ENCODE results near the gene THEMIS2. TPM values are rescaled to one million over a fixed set of nuclear protein-coding genes. Genes with fewer than 3 reads are reported as not detected.

Gene THEMIS2
- total and polyA plus RNA-seq, 2 experiments from 2014 or later: 8.1 to 32.4 TPM

DNA sequence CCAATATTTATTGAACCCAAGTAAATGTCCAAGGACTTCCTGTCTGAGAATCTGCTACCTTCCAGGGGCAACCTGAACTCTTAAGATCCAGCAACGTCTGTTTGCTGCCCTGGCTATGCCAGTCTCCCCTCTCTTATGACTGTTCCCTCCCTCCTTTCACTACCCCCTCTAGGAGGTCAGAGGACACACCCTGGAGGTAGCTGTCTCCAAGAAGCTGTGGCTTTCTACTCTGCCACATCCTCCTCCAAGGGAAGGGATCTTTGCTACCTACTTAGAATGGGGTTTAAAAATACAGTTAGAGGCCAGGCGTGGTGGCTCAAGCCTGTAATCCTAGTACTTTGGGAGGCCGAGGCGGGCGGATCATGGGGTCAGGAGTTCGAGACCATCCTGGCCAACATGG is 58.8 kb downstream of the THEMIS2 start (continued):
- TF ChIP-seq, protein P1, sequence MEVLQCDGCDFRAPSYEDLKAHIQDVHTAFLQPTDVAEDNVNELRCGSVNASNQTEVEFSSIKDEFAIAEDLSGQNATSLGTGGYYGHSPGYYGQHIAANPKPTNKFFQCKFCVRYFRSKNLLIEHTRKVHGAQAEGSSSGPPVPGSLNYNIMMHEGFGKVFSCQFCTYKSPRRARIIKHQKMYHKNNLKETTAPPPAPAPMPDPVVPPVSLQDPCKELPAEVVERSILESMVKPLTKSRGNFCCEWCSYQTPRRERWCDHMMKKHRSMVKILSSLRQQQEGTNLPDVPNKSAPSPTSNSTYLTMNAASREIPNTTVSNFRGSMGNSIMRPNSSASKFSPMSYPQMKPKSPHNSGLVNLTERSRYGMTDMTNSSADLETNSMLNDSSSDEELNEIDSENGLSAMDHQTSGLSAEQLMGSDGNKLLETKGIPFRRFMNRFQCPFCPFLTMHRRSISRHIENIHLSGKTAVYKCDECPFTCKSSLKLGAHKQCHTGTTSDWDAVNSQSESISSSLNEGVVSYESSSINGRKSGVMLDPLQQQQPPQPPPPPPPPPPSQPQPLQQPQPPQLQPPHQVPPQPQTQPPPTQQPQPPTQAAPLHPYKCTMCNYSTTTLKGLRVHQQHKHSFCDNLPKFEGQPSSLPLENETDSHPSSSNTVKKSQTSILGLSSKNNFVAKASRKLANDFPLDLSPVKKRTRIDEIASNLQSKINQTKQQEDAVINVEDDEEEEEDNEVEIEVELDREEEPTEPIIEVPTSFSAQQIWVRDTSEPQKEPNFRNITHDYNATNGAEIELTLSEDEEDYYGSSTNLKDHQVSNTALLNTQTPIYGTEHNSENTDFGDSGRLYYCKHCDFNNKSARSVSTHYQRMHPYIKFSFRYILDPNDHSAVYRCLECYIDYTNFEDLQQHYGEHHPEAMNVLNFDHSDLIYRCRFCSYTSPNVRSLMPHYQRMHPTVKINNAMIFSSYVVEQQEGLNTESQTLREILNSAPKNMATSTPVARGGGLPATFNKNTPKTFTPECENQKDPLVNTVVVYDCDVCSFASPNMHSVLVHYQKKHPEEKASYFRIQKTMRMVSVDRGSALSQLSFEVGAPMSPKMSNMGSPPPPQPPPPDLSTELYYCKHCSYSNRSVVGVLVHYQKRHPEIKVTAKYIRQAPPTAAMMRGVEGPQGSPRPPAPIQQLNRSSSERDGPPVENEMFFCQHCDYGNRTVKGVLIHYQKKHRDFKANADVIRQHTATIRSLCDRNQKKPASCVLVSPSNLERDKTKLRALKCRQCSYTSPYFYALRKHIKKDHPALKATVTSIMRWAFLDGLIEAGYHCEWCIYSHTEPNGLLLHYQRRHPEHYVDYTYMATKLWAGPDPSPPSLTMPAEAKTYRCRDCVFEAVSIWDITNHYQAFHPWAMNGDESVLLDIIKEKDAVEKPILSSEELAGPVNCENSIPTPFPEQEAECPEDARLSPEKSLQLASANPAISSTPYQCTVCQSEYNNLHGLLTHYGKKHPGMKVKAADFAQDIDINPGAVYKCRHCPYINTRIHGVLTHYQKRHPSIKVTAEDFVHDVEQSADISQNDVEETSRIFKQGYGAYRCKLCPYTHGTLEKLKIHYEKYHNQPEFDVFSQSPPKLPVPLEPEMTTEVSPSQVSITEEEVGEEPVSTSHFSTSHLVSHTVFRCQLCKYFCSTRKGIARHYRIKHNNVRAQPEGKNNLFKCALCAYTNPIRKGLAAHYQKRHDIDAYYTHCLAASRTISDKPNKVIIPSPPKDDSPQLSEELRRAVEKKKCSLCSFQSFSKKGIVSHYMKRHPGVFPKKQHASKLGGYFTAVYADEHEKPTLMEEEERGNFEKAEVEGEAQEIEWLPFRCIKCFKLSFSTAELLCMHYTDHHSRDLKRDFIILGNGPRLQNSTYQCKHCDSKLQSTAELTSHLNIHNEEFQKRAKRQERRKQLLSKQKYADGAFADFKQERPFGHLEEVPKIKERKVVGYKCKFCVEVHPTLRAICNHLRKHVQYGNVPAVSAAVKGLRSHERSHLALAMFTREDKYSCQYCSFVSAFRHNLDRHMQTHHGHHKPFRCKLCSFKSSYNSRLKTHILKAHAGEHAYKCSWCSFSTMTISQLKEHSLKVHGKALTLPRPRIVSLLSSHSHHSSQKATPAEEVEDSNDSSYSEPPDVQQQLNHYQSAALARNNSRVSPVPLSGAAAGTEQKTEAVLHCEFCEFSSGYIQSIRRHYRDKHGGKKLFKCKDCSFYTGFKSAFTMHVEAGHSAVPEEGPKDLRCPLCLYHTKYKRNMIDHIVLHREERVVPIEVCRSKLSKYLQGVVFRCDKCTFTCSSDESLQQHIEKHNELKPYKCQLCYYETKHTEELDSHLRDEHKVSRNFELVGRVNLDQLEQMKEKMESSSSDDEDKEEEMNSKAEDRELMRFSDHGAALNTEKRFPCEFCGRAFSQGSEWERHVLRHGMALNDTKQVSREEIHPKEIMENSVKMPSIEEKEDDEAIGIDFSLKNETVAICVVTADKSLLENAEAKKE (CRISPR knock-in tag; IDR thresholded peaks at IDR 0.05): no peak
- TF ChIP-seq JUNB (IDR thresholded peaks at IDR 0.05; ENCODE audit: unreplicated experiment): no peak
- no peak for TF ChIP-seq NANOG (IDR thresholded peaks at IDR 0.05; ENCODE audit: borderline replicate concordance)

DNA sequence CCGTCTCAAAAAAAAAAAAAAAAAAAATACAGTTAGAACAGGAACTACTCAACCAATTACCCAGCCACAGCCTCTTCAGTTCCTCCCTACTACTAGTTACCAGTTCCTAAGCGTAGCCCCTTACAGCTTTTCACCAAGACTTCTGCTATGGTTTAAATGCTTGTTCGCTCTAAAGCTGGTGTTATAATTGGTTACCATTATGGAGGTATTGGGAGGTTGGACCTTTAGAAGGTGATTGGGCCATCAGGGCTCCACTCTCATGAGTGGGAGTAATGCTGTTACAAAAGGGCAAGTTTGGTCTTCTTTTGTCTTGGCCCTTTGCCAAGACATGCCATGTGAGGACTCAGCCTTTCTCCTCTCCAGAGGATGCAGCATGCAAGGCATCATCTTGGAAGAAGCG is 59.4 kb downstream of the THEMIS2 start:
- peaks cover 25% of the 10 kb centered on the region for H3K4me1 Mint-ChIP-seq
- no peak overlapping the region for H3K27ac ChIP-seq (ENCODE audit: low read depth)
- H3K79me2 ChIP-seq (replicated peaks; ENCODE audit: insufficient read depth): peaks cover 14% of the 10 kb centered on the region
- no peak overlapping the region for H3K4me3 Mint-ChIP-seq
- H3K27me3 Mint-ChIP-seq (ENCODE audit: insufficient read depth, low read depth, poor library complexity): peaks cover 13% of the 10 kb centered on the region
- peaks cover 11% of the 10 kb centered on the region for H3K4me1 ChIP-seq (ENCODE audit: insufficient read depth)
- no peaks in the 10 kb centered on the region for H3K9me3 Mint-ChIP-seq
- H3K36me3 Mint-ChIP-seq (ENCODE audit: low read depth): no peaks in the 10 kb centered on the region
- ATAC-seq (no peak), DNase-seq (ENCODE audit: low spot score) (no peak)
- no peaks in the 10 kb centered on the region for H4K20me1 ChIP-seq (replicated peaks; ENCODE audit: insufficient read depth)
- H3K27me3 ChIP-seq (ENCODE audit: insufficient read depth): no peaks in the 10 kb centered on the region
- no peak overlapping the region for H3K27ac Mint-ChIP-seq
- no peaks in the 10 kb centered on the region for H3K9me2 ChIP-seq (ENCODE audit: insufficient read depth)
- peak overlapping the region; percentile 72 for H2AFZ ChIP-seq
- peaks cover 12% of the 10 kb centered on the region for H3F3A ChIP-seq (replicated peaks; ENCODE audit: low read depth)
- H3K4me2 ChIP-seq: no peak overlapping the region
- no peaks in the 10 kb centered on the region for H3K36me3 ChIP-seq (ENCODE audit: insufficient read depth)
- H3K4me3 ChIP-seq: no peak overlapping the region
- no peak for TF ChIP-seq STAT1 (IDR thresholded peaks at IDR 0.05; ENCODE audit: unreplicated experiment)
- TF ChIP-seq CREB1 (CRISPR knock-in tag; IDR thresholded peaks at IDR 0.05; ENCODE audit: low read depth): no peak
- TF ChIP-seq JUNB (IDR thresholded peaks at IDR 0.05; ENCODE audit: unreplicated experiment): no peak
- no peak for TF ChIP-seq EZH2phosphoT487 (IDR thresholded peaks at IDR 0.05; ENCODE audit: unreplicated experiment)
- TF ChIP-seq EZH2 (IDR thresholded peaks at IDR 0.05; ENCODE audit: low read depth, unreplicated experiment): no peak
- TF ChIP-seq, protein P1 (CRISPR knock-in tag; IDR thresholded peaks at IDR 0.05): no peak
- TF ChIP-seq, protein P2, sequence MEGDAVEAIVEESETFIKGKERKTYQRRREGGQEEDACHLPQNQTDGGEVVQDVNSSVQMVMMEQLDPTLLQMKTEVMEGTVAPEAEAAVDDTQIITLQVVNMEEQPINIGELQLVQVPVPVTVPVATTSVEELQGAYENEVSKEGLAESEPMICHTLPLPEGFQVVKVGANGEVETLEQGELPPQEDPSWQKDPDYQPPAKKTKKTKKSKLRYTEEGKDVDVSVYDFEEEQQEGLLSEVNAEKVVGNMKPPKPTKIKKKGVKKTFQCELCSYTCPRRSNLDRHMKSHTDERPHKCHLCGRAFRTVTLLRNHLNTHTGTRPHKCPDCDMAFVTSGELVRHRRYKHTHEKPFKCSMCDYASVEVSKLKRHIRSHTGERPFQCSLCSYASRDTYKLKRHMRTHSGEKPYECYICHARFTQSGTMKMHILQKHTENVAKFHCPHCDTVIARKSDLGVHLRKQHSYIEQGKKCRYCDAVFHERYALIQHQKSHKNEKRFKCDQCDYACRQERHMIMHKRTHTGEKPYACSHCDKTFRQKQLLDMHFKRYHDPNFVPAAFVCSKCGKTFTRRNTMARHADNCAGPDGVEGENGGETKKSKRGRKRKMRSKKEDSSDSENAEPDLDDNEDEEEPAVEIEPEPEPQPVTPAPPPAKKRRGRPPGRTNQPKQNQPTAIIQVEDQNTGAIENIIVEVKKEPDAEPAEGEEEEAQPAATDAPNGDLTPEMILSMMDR (conservative IDR thresholded peaks at IDR 0.05; ENCODE audit: low read depth in 2 of 2): no peak
- no peak for TF ChIP-seq NANOG (IDR thresholded peaks at IDR 0.05; ENCODE audit: borderline replicate concordance)
